ENCODE data around the gene SRC.

SRC gene

GRCh38 chr20:37413379-37413778 is 67.4 kb downstream of the SRC start:
- H3K4me2 ChIP-seq (ENCODE audit: low read length) = no peak overlapping the region

GRCh38 chr20:37414224-37415035 is 68.5 kb downstream of the SRC start:
- no peak overlapping the region for H3K4me3 ChIP-seq (ENCODE audit: low read depth, low read length, poor library complexity, severe bottlenecking)
- no peak for TF ChIP-seq CTCF (IDR thresholded peaks at IDR 0.05; ENCODE audit: low read length)
- no peak for TF ChIP-seq EZH2 (IDR thresholded peaks at IDR 0.05; ENCODE audit: borderline replicate concordance, low read length)
- no peaks in the 10 kb centered on the region for H3K79me2 ChIP-seq (ENCODE audit: insufficient read depth, low read length)
- H3K9me3 ChIP-seq (ENCODE audit: low read length) = no peaks in the 10 kb centered on the region
- H3F3A ChIP-seq (ENCODE audit: insufficient read depth, low read length) = no peaks in the 10 kb centered on the region
- H3K36me3 ChIP-seq (ENCODE audit: insufficient read depth, low read length) = no peaks in the 10 kb centered on the region
- no peak overlapping the region for H3K27ac ChIP-seq (ENCODE audit: low read depth, low read length, poor library complexity, severe bottlenecking)
- H4K20me1 ChIP-seq (ENCODE audit: insufficient read depth, low read length) = no peaks in the 10 kb centered on the region
- H3K9me2 ChIP-seq (ENCODE audit: low read depth, low read length) = no peaks in the 10 kb centered on the region
- H2AFZ ChIP-seq (ENCODE audit: low read length) = no peak overlapping the region
- H3K4me1 ChIP-seq (ENCODE audit: insufficient read depth, low read length, severe bottlenecking) = no peaks in the 10 kb centered on the region
- no peak overlapping the region for H3K9ac ChIP-seq (ENCODE audit: low read length)
- no peak overlapping the region for H3K4me2 ChIP-seq (ENCODE audit: low read length)
- H3K27me3 ChIP-seq (ENCODE audit: insufficient read depth, low read length) = no peaks in the 10 kb centered on the region

More at GRCh38 chr20:37413379-37413778, 67.4 kb downstream of the SRC start:
- Histone ChIP-seq H3K9ac (ENCODE audit: low read length) (no peak overlapping the region), H3K79me2 (ENCODE audit: insufficient read depth, low read length) (no peaks in the 10 kb centered on the region), H3K4me3 (ENCODE audit: low read depth, low read length, poor library complexity, severe bottlenecking) (no peak overlapping the region), H3K4me1 (ENCODE audit: insufficient read depth, low read length, severe bottlenecking) (no peaks in the 10 kb centered on the region), H3K9me3 (ENCODE audit: low read length) (no peaks in the 10 kb centered on the region), H2AFZ (ENCODE audit: low read length) (no peak overlapping the region), H3K27me3 (ENCODE audit: insufficient read depth, low read length) (no peaks in the 10 kb centered on the region), H3K9me2 (ENCODE audit: low read depth, low read length) (no peaks in the 10 kb centered on the region), H3K36me3 (ENCODE audit: insufficient read depth, low read length) (no peaks in the 10 kb centered on the region), H3F3A (ENCODE audit: insufficient read depth, low read length) (no peaks in the 10 kb centered on the region), H4K20me1 (ENCODE audit: insufficient read depth, low read length) (no peaks in the 10 kb centered on the region), H3K27ac (ENCODE audit: low read depth, low read length, poor library complexity, severe bottlenecking) (no peak overlapping the region)
- TF ChIP-seq EZH2 (IDR thresholded peaks at IDR 0.05; ENCODE audit: borderline replicate concordance, low read length) = no peak
- TF ChIP-seq CTCF (IDR thresholded peaks at IDR 0.05; ENCODE audit: low read length) = no peak

GRCh38 chr20:37415118-37416085 is 69.5 kb downstream of the SRC start:
- H3K36me3 ChIP-seq (ENCODE audit: insufficient read depth, low read length) = no peaks in the 10 kb centered on the region
- TF ChIP-seq EZH2 (IDR thresholded peaks at IDR 0.05; ENCODE audit: borderline replicate concordance, low read length) = no peak
- TF ChIP-seq CTCF (IDR thresholded peaks at IDR 0.05; ENCODE audit: low read length) = no peak
- no peak overlapping the region for H2AFZ ChIP-seq (ENCODE audit: low read length)
- no peaks in the 10 kb centered on the region for H3F3A ChIP-seq (ENCODE audit: insufficient read depth, low read length)
- no peaks in the 10 kb centered on the region for H3K79me2 ChIP-seq (ENCODE audit: insufficient read depth, low read length)
- no peaks in the 10 kb centered on the region for H3K9me3 ChIP-seq (ENCODE audit: low read length)
- H3K9me2 ChIP-seq (ENCODE audit: low read depth, low read length) = no peaks in the 10 kb centered on the region
- H3K9ac ChIP-seq (ENCODE audit: low read length) = no peak overlapping the region
- no peak overlapping the region for H3K27ac ChIP-seq (ENCODE audit: low read depth, low read length, poor library complexity, severe bottlenecking)
- no peaks in the 10 kb centered on the region for H3K27me3 ChIP-seq (ENCODE audit: insufficient read depth, low read length)
- H4K20me1 ChIP-seq (ENCODE audit: insufficient read depth, low read length) = no peaks in the 10 kb centered on the region
- H3K4me1 ChIP-seq (ENCODE audit: insufficient read depth, low read length, severe bottlenecking) = no peaks in the 10 kb centered on the region
- H3K4me3 ChIP-seq (ENCODE audit: low read depth, low read length, poor library complexity, severe bottlenecking) = no peak overlapping the region
- no peak overlapping the region for H3K4me2 ChIP-seq (ENCODE audit: low read length)

Measured in OCI-LY1 (cell line).